Peyer's patch (tissue), 4 donors: ENCODE results near the gene MARCHF6.

ENCODE experiments used
- POLR2A ChIP-seq, 2 donors: fragments of 450-650 bp; IDR thresholded peaks; one replicate each; pipeline ENCODE4 v1.5.1; 2017; ENCODE audit warnings: antibody characterized with exemption in 2 of 2, mild to moderate bottlenecking in 2 of 2, moderate library complexity in 2 of 2
- TF ChIP-seq, protein P1 (sequence below), 6 experiments: fragments of 450-650 bp in 4 of 6; fragments of 200-600 bp in 2 of 6; sonication (generic) in 1 of 6; IDR thresholded peaks; one replicate each; pipeline ENCODE4 v1.5.1; 2017 to 2019; ENCODE audit warnings: antibody characterized with exemption in 6 of 6, mild to moderate bottlenecking in 3 of 6, moderate library complexity in 1 of 6

DNA sequence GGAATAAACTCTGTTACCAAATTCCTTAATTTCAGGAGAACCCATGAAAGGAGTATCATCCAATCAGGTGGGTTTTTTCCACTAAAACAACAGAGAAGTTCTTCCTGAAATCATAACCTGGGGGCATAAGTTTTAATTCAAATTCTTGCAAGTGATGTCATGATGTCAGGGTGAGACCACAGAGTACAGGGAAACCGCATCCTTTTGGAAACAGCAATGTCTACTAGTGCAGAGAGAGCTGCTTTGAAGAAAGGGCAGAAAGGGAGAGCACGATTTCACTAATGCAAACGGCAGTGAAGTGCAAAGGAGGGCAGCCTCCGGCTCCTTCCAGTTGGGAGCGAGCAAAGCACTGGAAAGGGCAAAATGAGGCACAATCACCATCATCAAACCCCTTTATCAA lies 25.2 kb upstream of the MARCHF6 start:
- TF ChIP-seq, protein P1, sequence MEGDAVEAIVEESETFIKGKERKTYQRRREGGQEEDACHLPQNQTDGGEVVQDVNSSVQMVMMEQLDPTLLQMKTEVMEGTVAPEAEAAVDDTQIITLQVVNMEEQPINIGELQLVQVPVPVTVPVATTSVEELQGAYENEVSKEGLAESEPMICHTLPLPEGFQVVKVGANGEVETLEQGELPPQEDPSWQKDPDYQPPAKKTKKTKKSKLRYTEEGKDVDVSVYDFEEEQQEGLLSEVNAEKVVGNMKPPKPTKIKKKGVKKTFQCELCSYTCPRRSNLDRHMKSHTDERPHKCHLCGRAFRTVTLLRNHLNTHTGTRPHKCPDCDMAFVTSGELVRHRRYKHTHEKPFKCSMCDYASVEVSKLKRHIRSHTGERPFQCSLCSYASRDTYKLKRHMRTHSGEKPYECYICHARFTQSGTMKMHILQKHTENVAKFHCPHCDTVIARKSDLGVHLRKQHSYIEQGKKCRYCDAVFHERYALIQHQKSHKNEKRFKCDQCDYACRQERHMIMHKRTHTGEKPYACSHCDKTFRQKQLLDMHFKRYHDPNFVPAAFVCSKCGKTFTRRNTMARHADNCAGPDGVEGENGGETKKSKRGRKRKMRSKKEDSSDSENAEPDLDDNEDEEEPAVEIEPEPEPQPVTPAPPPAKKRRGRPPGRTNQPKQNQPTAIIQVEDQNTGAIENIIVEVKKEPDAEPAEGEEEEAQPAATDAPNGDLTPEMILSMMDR (IDR thresholded peaks at IDR 0.05) = no peak
- TF ChIP-seq POLR2A (IDR thresholded peaks at IDR 0.05) = no peak
